NCI-H82 treated with DMSO at 0.1 percent for 48 hours (cell line): ENCODE measurements around the gene GHR.

Experiments
- DNase-seq: peaks from one replicate; lab custom pipeline; 2025; ENCODE audit not compliant: unreplicated experiment; lab: John Stamatoyannopoulos, UW

The GHR gene

DNA sequence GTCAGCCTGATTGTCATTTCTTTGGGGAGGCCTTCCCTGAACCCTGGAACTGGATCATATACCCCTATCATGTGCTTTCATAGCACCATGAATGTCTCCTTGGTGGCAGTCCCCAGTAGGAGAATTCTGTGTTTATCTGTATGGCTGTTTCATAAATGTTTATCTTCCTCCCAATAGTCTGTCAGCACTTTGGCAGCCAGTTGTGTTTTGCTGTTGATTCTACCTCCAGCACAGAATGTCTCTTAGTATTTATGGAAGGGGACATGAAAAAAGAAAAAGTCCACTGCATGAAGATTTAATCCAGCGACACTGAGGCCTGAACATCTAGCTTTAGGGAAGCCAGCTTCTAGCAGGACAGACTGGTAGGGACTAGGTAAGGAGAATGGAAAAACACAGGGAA is 38.3 kb downstream of the GHR start:
- no peak for DNase-seq

- DNase-seq = no peak
Observed at GRCh38 chr5:42462083-42462482, 38.8 kb downstream of the GHR start.

GRCh38 chr5:42467572-42467971 is 44.3 kb downstream of the GHR start:
- DNase-seq = no peak

DNA sequence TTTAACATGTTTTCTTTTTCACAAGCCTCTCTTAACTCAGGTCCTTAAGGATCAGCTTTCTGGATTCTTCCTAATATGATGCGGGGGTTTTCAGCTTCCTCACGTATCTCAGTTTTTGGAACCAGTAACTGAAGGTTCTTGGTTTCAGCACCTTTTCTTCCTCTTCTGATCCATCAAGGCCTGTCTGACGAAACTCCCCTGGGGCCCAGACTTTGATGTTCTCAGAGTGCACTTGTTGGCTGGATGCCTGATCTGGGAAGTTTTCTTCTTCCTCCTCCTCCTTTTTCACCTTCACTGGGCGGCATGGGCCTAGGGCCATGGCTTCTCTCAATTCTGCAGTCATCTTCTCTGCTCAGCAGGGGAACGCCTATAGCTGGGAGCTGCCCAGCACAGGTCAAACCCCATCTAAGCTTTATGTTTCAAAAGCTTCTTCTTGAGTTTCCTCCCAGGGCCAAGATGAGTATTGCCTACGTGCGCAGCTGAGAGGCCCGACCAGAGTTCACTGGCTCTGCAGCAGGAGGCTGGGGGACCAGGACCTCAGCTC is 44.8 kb downstream of the GHR start:
- DNase-seq = no peak

- no peak for DNase-seq
Observed at GRCh38 chr5:42483472-42484154, 60.4 kb downstream of the GHR start.

GRCh38 chr5:42487077-42487476 is 63.8 kb downstream of the GHR start:
- no peak for DNase-seq

- no peak for DNase-seq
Observed at GRCh38 chr5:42487821-42488220, 64.6 kb downstream of the GHR start.

DNA sequence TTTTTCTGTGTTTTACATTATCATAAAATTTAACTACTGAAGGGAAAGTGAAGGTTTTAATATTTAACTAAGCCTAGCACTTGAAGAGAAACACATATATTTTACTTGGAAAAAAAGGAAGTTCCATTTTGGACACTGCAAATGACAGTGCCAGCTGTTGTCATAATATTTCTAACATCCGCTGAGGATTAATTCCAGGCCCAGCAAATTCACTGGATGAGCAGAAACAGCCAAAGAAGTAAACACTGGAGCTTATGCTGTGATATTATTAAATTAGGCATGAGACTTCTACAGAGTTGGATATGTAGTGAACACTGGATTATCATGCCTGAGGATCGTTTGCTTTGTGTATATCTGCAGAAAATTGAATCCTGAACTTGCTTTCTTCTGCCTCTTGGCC is 67.6 kb downstream of the GHR start:
- DNase-seq = no peak

DNA sequence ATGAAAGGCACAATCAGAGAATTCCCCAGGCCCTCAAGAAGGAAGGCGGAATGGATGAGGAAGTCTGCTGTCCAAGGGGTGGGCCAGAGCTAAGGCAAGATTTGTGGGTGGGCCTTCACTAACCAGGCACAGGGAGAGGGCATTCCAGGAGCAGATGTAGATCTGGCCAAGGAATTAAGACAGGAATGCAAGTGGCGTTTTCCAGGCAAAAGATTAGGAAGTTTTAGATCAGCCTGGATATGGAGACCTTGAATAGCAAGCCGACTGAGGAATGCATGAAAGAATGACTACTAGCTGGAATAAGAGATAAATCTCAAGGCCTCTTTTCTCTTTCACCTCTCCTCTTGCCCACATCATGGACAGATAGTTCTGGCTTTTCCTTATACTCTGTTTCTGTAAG is 68.5 kb downstream of the GHR start:
- no peak for DNase-seq

DNA sequence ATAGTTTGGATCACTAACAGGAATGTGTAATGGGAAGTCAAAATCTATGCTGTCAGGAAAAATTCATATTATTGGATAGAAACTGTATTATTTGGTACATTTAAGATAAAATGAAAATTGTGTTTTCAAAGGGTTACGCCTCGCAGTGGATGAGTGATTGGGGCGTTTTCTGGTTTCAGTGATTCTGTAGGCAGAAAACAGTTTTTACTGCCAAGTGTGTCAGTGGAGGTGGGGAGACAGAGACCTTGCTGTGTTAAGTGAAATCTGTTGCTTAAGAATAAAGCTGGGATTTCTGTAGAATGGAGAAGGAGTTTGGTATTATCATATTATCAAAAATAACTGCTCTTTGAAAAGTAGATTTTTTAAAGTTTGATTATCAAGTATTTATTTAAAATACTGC is 69.7 kb downstream of the GHR start:
- DNase-seq = no peak

GRCh38 chr5:42494414-42494813 is 71.2 kb downstream of the GHR start:
- no peak for DNase-seq

DNA sequence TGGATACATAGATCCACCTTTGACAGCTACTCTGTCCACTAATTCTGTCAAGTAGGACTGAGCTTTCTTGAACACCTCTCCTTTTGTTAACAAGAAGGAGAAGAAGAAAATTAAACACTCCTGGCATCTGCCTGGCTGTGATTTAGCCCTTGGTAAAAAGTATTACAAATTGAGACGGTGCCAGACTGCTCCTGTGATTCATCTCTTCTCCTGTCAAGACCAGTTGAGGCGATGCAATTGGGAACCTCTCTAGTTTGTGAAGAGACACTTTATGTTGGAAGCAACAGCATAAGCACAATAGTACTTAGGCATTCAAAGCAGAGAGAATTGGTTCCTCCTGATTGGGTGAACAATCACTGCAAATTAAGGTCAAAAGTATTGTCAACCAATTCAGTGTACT is 72.7 kb downstream of the GHR start:
- DNase-seq = no peak

GRCh38 chr5:42496397-42497156 is 73.3 kb downstream of the GHR start:
- no peak for DNase-seq

DNA sequence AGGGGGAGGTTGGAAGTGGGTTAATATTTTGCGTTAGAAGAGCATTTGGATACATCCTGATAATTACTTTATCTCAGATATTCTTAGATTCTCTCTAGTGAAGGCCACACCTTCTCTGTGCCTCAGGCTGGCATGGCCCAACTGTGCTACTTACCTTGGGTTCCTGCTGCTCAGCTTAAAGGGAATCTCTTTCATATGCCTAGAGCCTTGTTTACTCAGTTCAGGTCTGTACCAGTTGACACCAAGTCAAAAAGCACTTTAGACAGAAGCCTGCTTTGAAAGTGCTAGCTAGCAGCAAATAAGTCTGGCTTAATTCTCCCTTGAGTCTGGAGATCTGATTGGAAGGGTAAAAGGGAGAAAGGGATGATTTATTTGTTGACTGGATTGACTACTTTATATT is 74.8 kb downstream of the GHR start:
- no peak for DNase-seq

DNA sequence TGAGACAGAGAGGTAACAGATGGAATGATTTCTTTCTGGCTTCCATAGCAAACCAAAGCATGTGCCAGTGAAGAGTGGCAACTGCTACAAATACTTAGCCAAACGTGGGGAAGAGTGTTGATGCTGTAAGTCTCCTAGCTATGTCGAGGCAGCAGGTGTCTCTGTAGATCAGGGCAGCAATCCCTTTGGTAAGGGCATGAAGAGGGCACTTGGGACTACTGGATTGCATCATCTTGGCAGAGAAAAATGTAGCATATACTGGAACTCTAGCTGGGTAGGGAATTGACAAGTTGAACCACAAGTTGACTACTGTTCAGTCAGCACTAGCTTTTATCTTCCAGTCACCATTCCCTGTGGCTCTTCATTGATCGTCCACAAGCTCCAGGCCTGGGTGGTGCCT is 75.8 kb downstream of the GHR start:
- DNase-seq = no peak

DNA sequence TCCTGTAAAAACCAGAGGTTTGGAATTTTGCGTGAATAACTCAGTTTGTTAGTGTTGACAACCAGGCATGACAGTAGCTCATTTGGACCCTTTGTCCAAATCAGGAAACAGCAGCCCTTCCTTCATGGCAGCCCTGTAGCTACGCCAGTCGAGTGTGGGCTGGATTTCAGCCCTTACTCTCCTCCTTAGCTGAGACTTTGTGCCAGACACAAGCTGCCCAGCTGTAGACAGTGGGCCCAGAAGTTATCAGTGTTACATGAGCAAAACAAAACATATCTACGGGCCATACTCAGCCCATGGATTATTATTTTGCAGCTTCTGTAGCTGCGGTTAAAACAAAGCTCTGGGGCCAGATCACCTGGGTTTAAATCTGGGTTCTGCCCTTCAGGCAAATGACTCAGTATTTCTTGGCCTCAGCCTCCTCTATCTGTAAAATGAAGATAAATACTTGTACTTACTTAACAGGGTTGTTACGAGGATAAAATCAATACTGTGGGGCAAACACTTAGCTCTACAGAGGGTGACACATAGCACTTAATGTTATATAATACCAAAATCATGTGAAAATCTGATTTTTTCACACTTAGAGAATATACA is 76.9 kb downstream of the GHR start:
- no peak for DNase-seq

DNA sequence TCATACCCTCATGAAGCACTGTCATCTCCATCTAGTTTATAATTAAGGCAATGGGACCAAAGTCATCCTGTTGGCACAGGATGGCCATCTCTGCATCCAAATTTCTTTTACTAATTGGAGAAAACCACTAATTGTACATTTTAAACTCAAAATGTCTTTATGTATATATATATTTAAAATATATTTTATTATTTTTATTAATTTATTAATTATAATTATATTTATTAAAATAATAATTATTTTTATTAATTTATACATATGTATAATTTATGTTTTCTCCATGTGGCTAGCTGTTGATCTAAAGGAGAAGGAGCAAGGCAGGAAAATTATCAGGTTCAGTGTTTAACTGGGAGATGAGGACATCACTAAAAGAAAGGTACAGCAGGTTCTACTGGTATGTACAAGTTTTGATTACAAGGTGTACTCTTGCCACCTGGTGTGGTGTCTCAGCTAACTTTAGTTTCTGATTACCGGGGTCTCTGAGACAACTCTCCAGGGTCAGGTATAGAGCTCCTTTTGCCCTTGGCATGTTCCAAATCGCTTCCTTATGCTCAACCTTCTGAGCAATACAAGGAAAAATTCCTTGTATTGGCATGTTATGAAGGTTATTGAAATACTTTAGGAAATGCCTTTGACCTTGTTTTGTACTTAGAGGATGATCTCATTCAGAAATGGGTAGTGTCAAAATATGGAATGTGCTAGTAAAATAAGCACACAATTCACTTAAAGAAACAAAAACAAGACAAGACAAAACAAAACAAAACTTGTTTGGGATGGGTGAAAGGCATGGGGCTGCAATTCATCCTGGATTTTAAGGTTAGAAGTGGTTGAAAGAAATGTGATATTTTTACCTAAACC is 79.6 kb downstream of the GHR start:
- DNase-seq = no peak

DNA sequence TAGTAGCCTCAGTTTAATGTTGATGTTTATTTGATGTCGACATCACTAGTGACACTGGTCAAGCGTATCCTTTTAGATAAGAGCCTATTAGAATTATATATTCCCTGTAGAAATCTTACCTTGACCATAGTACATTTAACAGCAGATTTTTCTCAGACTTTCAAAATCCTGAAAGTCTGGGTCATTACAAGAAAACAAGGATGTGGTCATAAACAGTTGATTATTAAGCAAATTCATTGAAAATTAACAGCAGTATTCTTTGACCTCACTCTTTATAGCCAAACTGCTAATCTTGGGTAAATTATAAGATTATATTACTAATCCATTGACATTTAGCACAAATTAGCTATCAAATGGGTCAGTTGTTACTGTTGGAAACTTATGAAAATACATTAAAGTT is 83.4 kb downstream of the GHR start:
- DNase-seq = no peak

GRCh38 chr5:42507451-42508097 is 84.3 kb downstream of the GHR start:
- no peak for DNase-seq

- DNase-seq = no peak
Observed at GRCh38 chr5:42513246-42513645, 90.0 kb downstream of the GHR start.

GRCh38 chr5:42514754-42515153 is 91.5 kb downstream of the GHR start:
- no peak for DNase-seq
